H9 (cell line): ENCODE data around the gene CCDC177. TPM values are rescaled to one million over a fixed set of nuclear protein-coding genes. Genes with fewer than 3 reads are reported as not detected.

Experiments used
- DNase-seq: peaks from one replicate; pipeline ENCODE4 v3.0.0-alpha.2; 2017
- H2AFZ ChIP-seq: one replicate; pipeline ENCODE4 v1.6.1; 2013; ENCODE audit warnings: mild to moderate bottlenecking, low read length, control low read depth, moderate library complexity
- H2AK5ac ChIP-seq: 2 replicates; pipeline ENCODE4 v1.6.1; 2013; ENCODE audit warnings: low read length, control low read depth, mixed read lengths; ENCODE audit not compliant: insufficient read length
- H2BK120ac ChIP-seq: one replicate; pipeline ENCODE4 v1.6.1; 2013; ENCODE audit warnings: low read depth, mild to moderate bottlenecking, low read length, control low read depth, inconsistent platforms; ENCODE audit not compliant: poor library complexity, severe bottlenecking
- H2BK12ac ChIP-seq: 2 replicates; pipeline ENCODE4 v1.6.1; 2013; ENCODE audit warnings: low read length, control low read depth, mixed read lengths, low read depth; ENCODE audit not compliant: insufficient read length
- H2BK15ac ChIP-seq: 2 replicates; pipeline ENCODE4 v1.6.1; 2013; ENCODE audit warnings: low read depth, low read length, control low read depth
- H2BK20ac ChIP-seq: one replicate; pipeline ENCODE4 v1.6.1; 2013; ENCODE audit warnings: low read depth, mild to moderate bottlenecking, low read length, control low read depth, inconsistent platforms; ENCODE audit not compliant: poor library complexity, severe bottlenecking
- H2BK5ac ChIP-seq: 2 replicates; pipeline ENCODE4 v1.6.1; 2013; ENCODE audit warnings: low read length, control low read depth, mixed read lengths; ENCODE audit not compliant: insufficient read length
- H3K14ac ChIP-seq: 2 replicates; pipeline ENCODE4 v1.6.1; 2013; ENCODE audit warnings: low read length, control low read depth; ENCODE audit not compliant: insufficient read depth
- H3K18ac ChIP-seq: 2 replicates; pipeline ENCODE4 v1.6.1; 2013; ENCODE audit warnings: low read depth, mild to moderate bottlenecking, mixed read lengths, low read length, control low read depth; ENCODE audit not compliant: insufficient read length
- H3K23ac ChIP-seq: 2 replicates; pipeline ENCODE4 v1.6.1; 2013; ENCODE audit warnings: low read length, control low read depth, mixed read lengths, low read depth; ENCODE audit not compliant: insufficient read length
- H3K23me2 ChIP-seq: 2 replicates; pipeline ENCODE4 v1.6.1; 2013; ENCODE audit warnings: low read depth, mild to moderate bottlenecking, mixed read lengths, low read length, control low read depth; ENCODE audit not compliant: insufficient read length, poor library complexity, severe bottlenecking
- H3K27ac ChIP-seq: 2 replicates; pipeline ENCODE4 v1.5.1; 2013; ENCODE audit warnings: low read length, control low read depth, mixed read lengths, low read depth; ENCODE audit not compliant: insufficient read length
- H3K27me3 ChIP-seq: 2 replicates; pipeline ENCODE4 v1.6.1; 2013; ENCODE audit warnings: low read length, control low read depth, inconsistent platforms; ENCODE audit not compliant: insufficient read depth
- H3K4ac ChIP-seq: 2 replicates; pipeline ENCODE4 v1.6.1; 2013; ENCODE audit warnings: low read depth, mild to moderate bottlenecking, control low read depth, inconsistent platforms, low read length, moderate library complexity
- H3K4me1 ChIP-seq: 2 replicates; pipeline ENCODE4 v1.6.1; 2013; ENCODE audit warnings: low read length, control low read depth, inconsistent platforms; ENCODE audit not compliant: insufficient read depth
- H3K4me2 ChIP-seq: 2 replicates; pipeline ENCODE4 v1.6.1; 2013; ENCODE audit warnings: low read length, control low read depth, mixed read lengths; ENCODE audit not compliant: insufficient read length, insufficient read depth
- H3K56ac ChIP-seq: 2 replicates; pipeline ENCODE4 v1.6.1; 2013; ENCODE audit warnings: low read depth, mild to moderate bottlenecking, mixed read lengths, low read length, control low read depth; ENCODE audit not compliant: insufficient read length
- H3K79me1 ChIP-seq: 2 replicates; pipeline ENCODE4 v1.6.1; 2013; ENCODE audit warnings: low read depth, mild to moderate bottlenecking, moderate library complexity, low read length, control low read depth, inconsistent platforms; ENCODE audit not compliant: insufficient read depth, poor library complexity, severe bottlenecking
- H3K79me2 ChIP-seq: 2 replicates; pipeline ENCODE4 v1.6.1; 2013; ENCODE audit warnings: low read length, control low read depth, inconsistent platforms; ENCODE audit not compliant: insufficient read depth
- H3K9ac ChIP-seq: 2 replicates; pipeline ENCODE4 v1.6.1; 2013; ENCODE audit warnings: low read length, control low read depth, mixed read lengths; ENCODE audit not compliant: insufficient read length; ENCODE audit errors: extremely low read depth
- H3K9me3 ChIP-seq: one replicate; pipeline ENCODE4 v1.6.1; 2013; ENCODE audit warnings: low read depth, low read length, inconsistent platforms; ENCODE audit not compliant: control insufficient read depth
- H3T11ph ChIP-seq: one replicate; pipeline ENCODE4 v1.6.1; 2013; ENCODE audit warnings: mild to moderate bottlenecking, low read length, control low read depth, inconsistent platforms
- H4K20me1 ChIP-seq: one replicate; pipeline ENCODE4 v1.6.1; 2013; ENCODE audit not compliant: control insufficient read depth, insufficient read length, insufficient read depth
- H4K5ac ChIP-seq: 2 replicates; pipeline ENCODE4 v1.6.1; 2013; ENCODE audit warnings: low read depth, mild to moderate bottlenecking, mixed read lengths, low read length, control low read depth; ENCODE audit not compliant: insufficient read length
- H4K8ac ChIP-seq: replicated peaks from 2 replicates; pipeline ENCODE4 v1.6.1; 2013; ENCODE audit warnings: low read length, control low read depth, mixed read lengths, low read depth; ENCODE audit not compliant: insufficient read length
- H4K91ac ChIP-seq: 2 replicates; pipeline ENCODE4 v1.6.1; 2013; ENCODE audit warnings: low read depth, mild to moderate bottlenecking, moderate library complexity, mixed read lengths, low read length, control low read depth; ENCODE audit not compliant: insufficient read length
- H3K27ac Mint-ChIP-seq, 3 experiments: 2 replicates in 2 of 3; 3 replicates in 1 of 3; pipeline ENCODE4 v1.8.0; 2020 to 2021; ENCODE audit warnings: mixed read lengths in 3 of 3, mild to moderate bottlenecking in 1 of 3, moderate library complexity in 1 of 3
- H3K27me3 Mint-ChIP-seq: 2 replicates; pipeline ENCODE4 v1.8.0; 2021; ENCODE audit warnings: low read depth, mild to moderate bottlenecking, moderate library complexity, mixed read lengths
- H3K36me3 Mint-ChIP-seq, 3 experiments: 2 replicates in 2 of 3; 3 replicates in 1 of 3; pipeline ENCODE4 v1.8.0; 2020 to 2021; ENCODE audit warnings: low read depth in 3 of 3, mixed read lengths in 3 of 3; ENCODE audit not compliant: insufficient read depth in 1 of 3
- H3K4me1 Mint-ChIP-seq, 2 experiments: 2 replicates each; pipeline ENCODE4 v1.8.0; 2020; ENCODE audit warnings: mixed read lengths in 2 of 2
- H3K4me3 Mint-ChIP-seq, 2 experiments: 2 replicates in 1 of 2; 3 replicates in 1 of 2; pipeline ENCODE4 v1.8.0; 2020 to 2021; ENCODE audit warnings: mild to moderate bottlenecking in 2 of 2, mixed read lengths in 2 of 2, moderate library complexity in 1 of 2
- H3K9me3 Mint-ChIP-seq, 2 experiments: 2 replicates in 1 of 2; 3 replicates in 1 of 2; pipeline ENCODE4 v1.8.0; 2020; ENCODE audit warnings: mild to moderate bottlenecking in 2 of 2, mixed read lengths in 2 of 2, moderate library complexity in 1 of 2
- CTCF ChIP-seq: fragments of 200-600 bp; sonication (generic); conservative IDR thresholded peaks from 3 replicates; pipeline ENCODE4 v1.8.0; 2021; ENCODE audit warnings: antibody characterized with exemption, mild to moderate bottlenecking
- WGBS: extraction: QIAGEN DNeasy Blood & Tissue Kit; methylation state at CpG from one replicate; pipeline ENCODE4 v1.1.7; 2013; ENCODE audit warnings: missing lambda C conversion rate, low lambda C conversion rate, mixed read lengths; ENCODE audit not compliant: insufficient read length; ENCODE audit errors: extremely low coverage; 5-methylcytosine and 5-hydroxymethylcytosine counted together
- total RNA-seq: library from RNA; stranded (reverse); gene quantifications from 2 replicates; pipeline ENCODE4 v1.2.1, GENCODE V29; 2021

Gene CCDC177
- total RNA-seq, 1 experiment from 2014 or later = 6.1 TPM

- TF ChIP-seq CTCF = no peak
- no peak overlapping the region for H2BK12ac ChIP-seq
- no peak overlapping the region for H2AK5ac ChIP-seq
- H2BK15ac ChIP-seq = no peak overlapping the region
- Mint-ChIP-seq H3K4me1 (peaks cover 3 to 7% of the 10 kb centered on the region in 2 experiments), H3K27me3 (peaks cover 16% of the 10 kb centered on the region), H3K36me3 (peaks cover 0 to 3% (median 0%) of the 10 kb centered on the region in 3 experiments; a peak in 1 of 7 replicates), H3K9me3 (no peaks in the 10 kb centered on the region; a peak in 1 of 5 replicates), H3K4me3 (no peak overlapping the region), H3K27ac (no peak overlapping the region)
- no peak overlapping the region for H3K4me2 ChIP-seq
- H2BK20ac ChIP-seq = no peak overlapping the region
- no peaks in the 10 kb centered on the region for H3K9me3 ChIP-seq
- H3K4ac ChIP-seq = no peak overlapping the region
- H3T11ph ChIP-seq = no peak overlapping the region
- no peaks in the 10 kb centered on the region for H4K20me1 ChIP-seq
- H3K27me3 ChIP-seq = no peaks in the 10 kb centered on the region
- no peak overlapping the region for H2BK120ac ChIP-seq
- no peak overlapping the region for H3K23ac ChIP-seq
- H3K23me2 ChIP-seq = no peaks in the 10 kb centered on the region
- H3K9ac ChIP-seq = no peak overlapping the region
- WGBS = no CpG with 5 or more reads among the region's 2 CpGs
- H3K27ac ChIP-seq = no peak overlapping the region
- DNase-seq = no peak
- H3K14ac ChIP-seq = no peak overlapping the region
- no peaks in the 10 kb centered on the region for H3K79me1 ChIP-seq
- no peak overlapping the region for H3K56ac ChIP-seq
- no peak overlapping the region for H4K8ac ChIP-seq
- no peak overlapping the region for H2BK5ac ChIP-seq
- H4K91ac ChIP-seq = no peak overlapping the region
- H4K5ac ChIP-seq = no peak overlapping the region
- no peak overlapping the region for H2AFZ ChIP-seq
- no peak overlapping the region for H3K18ac ChIP-seq
- no peaks in the 10 kb centered on the region for H3K4me1 ChIP-seq
- no peaks in the 10 kb centered on the region for H3K79me2 ChIP-seq
These were observed 32.4 kb downstream of the CCDC177 start for GRCh38 chr14:69542311-69542710.
